ENCODE results near the gene GLT8D2.
"Not testable (repeated sequence)": the region's sequence is repeated elsewhere in the genome, so short reads cannot be mapped to it uniquely, and the experiment has no call there.

Gene GLT8D2

DNA sequence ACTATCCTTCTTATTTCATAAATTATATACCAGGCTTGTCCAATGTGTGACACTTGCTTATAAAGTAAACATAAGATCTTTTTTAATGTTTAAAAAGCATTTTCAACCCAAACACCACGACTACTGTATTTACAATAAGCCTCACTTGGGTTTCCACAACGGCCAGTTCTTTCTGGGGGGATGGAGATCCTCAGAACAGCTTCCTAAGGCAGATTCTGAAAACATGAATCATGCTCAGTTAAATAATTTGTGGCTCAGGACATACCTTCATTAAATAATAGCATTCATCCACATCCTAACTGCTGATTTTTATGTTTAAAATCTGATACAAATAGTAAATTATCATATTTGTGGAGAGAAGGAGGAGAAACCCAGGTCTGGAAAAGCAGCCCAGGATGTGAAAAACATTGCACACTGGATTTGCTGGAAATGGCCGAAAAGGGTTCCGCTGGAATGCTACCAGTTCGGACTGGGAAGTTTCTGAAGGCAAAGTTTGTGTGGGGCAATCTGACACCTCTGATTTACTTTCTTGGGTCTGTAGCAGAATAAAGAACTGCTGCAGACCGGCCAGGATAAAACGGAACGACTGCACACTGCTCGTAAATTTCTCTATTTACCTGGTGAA lies 597 bp downstream of the GLT8D2 start:
- no peak for DNase-seq (ENCODE audit: low read depth)

DNA sequence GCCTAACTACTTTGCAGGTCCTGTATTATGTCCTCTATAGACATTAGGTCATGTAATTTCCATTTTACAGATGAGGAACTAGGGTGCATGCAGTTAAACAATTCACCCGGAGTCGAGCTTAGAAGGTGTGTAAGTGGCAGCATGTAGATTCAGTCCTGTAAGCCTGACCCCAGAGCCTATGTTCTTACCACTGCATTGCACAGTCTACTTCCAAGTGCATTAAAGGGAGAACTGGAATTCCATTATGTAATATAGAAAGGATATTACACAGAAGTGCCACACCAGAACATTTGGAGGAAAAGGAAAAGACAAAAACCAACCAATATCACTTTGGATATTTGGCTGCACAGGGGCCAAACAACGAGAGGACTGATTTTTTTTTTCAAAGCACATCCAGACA lies 1.2 kb downstream of the GLT8D2 start:
- DNase-seq (ENCODE audit: low read depth) = no peak

DNA sequence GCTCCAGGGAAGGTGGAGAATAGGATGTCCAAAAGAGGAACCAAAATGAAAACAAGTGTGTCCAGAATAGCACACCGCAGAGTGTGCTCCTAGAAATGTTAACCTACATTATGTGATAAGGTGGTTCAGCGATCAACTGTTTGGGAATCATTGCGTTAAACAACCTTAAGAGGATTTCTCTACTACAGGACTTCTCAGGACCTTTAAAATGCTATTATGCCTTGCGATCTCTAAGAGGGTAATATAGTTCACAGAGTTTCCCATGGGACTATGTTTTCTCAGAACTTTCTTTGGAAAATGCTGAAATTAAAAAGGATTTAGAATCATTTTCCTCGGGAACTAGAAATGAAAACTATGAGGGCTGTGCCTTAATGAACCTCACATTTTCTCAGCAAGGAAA lies 1.8 kb downstream of the GLT8D2 start:
- DNase-seq (ENCODE audit: low read depth) = no peak

DNA sequence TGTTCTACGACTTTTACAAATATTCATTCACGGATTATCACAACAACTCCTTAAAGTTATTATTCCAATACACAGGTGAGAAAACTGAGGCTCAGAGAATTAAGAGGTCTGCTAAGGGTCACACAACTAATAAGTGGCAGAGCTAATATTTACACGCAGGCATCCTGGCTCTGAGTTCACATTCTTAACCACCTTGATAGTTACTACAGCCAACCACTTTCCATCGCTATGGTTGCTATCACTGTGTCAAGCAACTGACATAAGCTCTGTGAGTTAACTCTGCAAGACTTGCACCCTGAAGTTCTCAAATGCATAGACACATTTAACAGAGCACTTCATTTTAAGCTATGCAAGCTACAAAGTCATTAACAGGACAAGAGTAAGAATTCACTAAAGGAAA lies 3.7 kb downstream of the GLT8D2 start:
- DNase-seq (ENCODE audit: low read depth) = no peak

DNA sequence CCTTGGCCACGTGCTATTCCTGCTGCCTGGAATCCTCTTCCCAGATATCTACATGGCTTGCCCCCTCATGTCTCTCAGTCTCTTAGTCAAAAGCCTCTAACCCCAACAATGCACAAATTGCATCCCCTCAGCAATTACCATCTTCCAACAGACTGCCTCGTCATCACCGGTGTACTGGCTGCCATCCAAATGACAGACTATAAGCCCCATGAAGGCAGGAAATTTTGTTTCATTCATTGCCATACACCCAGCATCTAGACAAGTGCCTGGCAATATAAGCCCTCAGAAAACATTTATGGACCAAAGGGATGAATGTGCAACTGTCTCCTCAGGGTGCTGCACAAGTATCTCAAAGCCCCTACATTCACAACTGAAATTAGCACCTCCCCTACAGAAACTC lies 5.8 kb downstream of the GLT8D2 start:
- DNase-seq (ENCODE audit: low read depth) = no peak

DNA sequence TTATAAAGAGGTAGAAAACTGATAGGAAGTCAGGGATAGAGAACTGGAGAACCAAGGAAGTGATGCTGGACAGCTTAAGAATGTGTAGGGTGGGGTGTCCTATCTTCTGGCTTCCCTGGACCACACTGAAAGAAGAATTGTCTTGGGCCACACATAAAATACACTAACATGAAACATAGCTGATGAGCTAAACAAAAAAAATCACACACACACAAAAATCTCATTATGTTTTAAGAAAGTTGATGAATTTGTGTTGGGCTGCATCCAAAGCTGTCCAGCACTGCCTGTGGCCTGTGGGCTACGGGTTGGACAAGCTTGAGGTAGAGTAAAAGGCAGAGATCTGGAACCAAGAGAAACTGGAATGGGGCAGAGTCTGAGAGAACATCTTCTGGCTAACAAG lies 7.4 kb downstream of the GLT8D2 start:
- no peak for DNase-seq (ENCODE audit: low read depth)

DNA sequence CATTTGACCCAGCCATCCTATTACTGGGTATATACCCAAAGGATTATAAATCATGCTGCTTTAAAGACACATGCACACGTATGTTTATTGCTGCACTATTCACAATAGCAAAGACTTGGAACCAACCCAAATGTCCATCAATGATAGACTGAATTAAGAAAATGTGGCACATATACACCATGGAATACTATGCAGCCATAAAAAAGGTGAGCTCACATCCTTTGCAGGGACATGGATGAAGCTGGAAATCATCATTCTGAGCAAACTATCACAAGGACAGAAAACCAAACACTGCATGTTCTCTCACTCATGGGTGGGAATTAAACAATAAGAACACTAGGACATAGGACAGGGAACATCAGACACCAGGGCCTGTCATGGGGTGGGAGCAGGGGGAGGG lies 10.2 kb downstream of the GLT8D2 start:
- not testable (repeated sequence) for DNase-seq (ENCODE audit: low read depth)

DNA sequence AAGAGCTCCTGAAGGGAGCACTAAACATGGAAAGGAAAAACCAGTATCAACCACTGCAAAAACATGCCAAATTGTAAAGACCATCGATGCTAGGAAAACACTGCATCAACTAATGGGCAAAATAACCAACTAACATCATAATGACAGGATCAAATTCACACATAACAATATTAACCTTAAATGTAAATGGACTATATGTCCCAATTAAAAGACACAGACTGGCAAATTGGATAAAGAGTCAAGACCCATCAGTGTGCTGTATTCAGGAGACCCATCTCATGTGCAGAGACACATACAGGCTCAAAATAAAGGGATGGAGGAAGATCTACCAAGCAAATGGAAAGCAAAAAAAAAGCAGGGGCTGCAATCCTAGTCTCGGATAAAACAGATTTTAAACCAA lies 13.8 kb downstream of the GLT8D2 start:
- DNase-seq (ENCODE audit: low read depth) = not testable (repeated sequence)

DNA sequence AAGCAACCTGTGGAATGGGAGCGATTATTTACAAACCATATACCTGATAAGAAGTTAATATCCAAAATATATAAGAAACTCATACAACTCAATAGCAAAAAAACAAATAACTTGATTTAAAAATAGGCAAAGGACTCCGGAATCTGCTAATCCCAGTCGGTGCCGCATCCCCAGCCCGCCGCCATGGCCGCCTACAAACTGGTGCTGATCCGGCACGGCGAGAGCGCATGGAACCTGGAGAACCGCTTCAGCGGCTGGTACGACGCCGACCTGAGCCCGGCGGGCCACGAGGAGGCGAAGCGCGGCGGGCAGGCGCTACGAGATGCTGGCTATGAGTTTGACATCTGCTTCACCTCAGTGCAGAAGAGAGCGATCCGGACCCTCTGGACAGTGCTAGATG lies 19.4 kb downstream of the GLT8D2 start:
- DNase-seq (ENCODE audit: low read depth) = not testable (repeated sequence)

DNA sequence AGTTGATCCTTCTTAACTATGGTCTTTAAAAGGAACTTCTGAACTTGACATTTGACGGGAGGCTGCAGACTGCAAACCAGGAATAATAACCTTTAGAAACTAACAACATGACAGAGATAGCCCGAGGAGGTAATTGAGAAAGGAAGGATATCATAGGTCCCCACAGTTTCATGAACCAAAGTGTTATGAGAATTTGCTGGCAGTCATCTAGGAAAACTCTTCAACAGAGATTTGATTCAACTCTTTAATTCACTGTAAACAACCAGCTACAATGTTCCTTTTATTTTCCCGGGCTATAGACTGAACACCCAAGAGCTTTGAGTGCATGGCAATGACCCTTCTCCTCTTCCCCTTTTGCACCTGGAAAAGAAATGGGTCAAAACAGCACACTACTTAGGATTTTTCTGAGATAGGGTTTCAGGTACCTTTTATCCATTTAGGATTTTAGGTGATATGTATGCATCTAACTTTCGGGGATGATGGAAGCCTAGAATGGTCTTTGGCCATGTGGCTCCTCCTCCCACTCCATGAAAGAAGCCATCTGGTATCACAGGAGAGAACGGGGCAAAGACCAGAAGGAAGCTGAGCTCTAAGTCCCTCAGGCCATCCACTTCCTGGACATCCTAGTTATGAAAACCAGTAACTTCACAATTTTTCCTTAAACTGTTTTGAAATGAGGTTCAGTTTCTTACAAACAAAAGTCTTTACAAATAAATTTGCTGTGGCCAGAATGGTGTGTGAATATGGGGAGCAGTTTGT lies 23.0 kb downstream of the GLT8D2 start:
- no peak for DNase-seq (ENCODE audit: low read depth)

DNA sequence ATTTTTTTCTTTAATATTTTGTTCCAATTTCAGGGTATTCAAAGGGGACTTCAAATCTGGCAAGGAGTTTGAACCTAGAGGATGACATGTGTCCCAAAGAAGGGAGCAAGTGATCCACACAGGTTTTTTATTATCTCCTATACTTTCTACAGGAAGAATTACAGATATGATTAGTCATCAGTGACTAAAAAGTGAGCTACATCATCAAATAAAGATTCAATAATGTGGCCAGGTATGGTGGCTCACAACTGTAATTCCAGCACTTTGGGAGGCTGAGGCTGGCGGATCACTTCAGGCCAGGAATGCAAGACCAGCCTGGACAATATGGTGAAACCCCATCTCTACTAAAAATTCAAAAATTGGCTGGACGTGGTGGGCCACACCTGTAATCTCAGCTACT lies 24.2 kb downstream of the GLT8D2 start:
- no peak for DNase-seq (ENCODE audit: low read depth)

DNA sequence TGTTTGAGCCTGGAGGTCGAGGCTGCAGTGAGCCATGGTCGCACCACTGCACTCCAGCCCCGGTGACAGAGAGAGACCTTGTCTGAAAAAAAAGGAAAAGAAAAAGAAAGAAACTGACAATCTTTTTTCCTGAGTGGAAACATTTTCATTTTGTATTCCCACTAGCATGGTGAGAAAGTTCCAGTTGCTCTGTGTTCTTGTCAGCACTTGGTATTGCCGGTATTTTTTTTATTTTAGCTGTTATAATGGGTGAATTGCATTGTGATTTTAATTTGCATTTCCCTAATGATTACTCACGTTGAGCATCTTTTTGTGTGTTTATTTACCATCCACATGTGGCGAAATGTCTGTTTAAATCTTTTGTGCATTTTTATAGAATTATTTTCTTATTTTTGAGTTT lies 25.6 kb downstream of the GLT8D2 start:
- DNase-seq (ENCODE audit: low read depth) = no peak

DNA sequence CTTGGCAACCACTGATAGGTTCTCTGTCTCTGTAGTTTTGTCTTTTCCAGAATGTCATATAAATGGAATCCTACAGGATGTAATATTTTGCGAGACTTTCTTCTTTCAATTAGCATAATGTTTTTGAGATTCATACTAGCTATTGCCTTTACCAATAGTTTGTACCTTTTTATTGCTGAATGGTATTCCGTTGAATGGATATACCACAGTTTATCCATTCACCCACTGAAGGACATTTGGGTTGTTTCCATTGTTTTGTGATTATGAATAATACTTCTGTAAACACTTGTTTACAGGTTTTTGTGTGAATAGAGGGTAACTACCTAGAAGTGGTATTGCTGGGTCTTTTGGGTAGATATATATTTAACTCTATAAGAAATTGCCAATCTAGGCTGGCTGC lies 26.3 kb downstream of the GLT8D2 start:
- DNase-seq (ENCODE audit: low read depth) = no peak

DNA sequence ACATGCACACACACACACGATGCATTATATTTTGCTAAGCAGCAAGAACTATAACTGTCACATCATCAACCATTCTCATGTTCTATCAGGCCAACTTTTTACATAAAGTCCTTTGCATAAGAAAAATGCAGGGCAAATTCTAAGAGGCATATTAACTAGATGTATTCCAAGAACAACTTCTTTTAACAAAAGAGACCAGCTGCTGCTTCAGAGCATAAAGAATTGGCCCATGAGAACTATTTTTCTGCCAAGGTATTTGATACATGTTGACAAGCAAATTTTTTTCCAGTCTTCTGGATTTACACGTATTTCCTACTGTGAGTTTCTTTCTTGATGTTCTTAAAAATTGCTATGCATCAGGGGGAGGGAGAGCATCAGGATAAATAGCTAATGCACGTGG lies 27.2 kb downstream of the GLT8D2 start:
- no peak for DNase-seq (ENCODE audit: low read depth)

DNA sequence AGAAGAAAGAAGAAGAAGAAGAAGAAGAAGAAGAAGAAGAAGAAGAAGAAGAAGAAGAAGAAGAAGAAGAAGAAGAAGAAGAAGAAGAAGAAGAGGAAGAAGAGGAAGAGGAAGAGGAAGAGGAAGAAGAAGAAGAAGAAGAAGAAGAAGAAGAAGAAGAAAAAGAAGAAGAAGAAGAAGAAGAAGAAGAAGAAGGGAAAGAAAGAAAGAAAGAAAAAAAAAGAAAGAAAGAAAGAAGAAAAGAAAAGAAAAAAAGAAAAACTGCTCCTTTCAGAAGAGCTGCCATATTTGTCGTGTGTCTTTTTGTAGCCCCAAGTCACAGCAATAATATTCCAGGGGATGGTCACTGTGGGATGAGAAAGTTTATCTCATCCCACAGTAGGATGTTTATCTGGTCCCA lies 28.1 kb downstream of the GLT8D2 start:
- not testable (repeated sequence) for DNase-seq (ENCODE audit: low read depth)

DNA sequence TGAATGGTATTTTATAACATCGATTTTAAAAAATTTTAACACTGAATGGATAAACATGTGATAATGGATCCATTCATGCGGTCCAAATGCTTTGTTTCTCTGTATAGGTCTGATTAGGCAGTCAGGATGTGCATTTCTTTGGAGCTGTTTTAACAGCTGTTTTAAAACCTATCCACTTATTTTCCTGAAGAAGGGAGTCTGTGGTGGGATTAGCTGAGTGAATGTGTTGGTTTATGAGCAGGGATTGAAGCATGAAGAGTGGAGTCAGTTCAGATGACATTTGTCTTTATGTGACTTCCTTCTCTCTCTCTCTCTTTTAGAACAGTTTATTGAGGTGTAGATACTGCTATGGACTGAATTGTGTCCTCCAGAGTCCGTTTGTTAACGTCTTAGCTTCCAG lies 37.7 kb downstream of the GLT8D2 start:
- DNase-seq (ENCODE audit: low read depth) = no peak

DNA sequence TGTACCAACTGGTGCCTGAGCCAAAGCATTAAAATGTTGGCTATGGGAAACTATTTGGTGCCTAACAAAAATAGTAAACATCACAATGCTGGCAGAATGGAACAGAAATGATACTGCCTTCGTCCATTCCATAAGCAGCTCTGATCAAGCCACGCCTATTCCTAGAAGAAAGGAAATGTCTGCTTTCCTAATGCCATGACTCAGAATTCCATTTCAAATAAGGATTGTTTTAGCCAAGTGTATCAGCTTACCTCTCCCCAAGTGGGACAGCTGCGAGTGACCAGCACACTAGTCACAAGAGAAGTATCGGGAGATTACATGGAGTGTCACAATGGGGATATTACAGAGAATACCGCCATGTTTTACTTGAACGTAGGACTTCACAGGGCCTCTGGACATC lies 38.7 kb downstream of the GLT8D2 start:
- no peak for DNase-seq (ENCODE audit: low read depth)

DNA sequence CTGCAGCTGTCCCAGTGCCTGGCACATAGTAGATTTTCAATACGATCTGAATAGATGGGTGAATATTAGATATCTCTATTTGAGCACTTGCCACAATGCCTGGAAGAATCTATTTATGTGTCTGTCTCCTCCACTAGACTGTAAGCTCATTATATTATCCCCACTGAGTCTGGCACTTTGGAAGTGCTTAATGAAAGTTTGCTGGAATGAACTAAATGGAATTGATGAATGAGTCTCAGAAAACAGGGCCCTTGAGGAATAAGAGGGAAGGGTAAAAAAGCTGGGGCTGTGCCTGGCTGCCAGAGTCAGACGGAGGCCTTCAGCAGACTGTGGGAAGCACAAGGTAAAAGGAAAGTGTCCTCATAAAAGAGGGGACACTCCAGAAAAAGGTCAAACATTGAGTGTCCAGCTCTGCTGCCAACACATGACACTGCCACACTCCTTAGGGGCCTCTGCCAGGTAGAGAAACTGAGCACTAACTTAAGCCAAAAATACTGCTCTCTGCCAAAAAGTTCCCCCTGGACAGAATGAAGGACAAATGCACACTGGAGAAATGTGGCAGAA lies 39.3 kb downstream of the GLT8D2 start:
- DNase-seq (ENCODE audit: low read depth) = no peak

DNA sequence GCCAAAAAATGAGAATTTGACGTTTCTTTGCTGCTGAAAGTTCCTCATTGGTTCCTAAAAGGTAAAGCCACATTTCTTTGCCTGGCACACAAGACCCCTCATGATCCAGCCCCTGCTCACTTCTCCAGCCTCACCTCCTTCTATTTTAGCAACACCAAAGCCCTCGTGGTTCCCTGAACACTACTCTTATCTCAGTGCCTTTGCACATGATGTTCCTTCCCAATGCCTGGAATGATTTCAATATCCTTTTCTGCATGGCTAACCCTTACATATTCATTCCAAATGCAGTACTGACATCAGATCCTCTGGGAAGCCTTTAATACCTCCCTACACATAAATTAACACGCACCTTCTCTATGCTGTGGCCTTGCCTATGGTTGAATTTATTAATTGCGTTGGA lies 39.9 kb downstream of the GLT8D2 start:
- DNase-seq (ENCODE audit: low read depth) = no peak

DNA sequence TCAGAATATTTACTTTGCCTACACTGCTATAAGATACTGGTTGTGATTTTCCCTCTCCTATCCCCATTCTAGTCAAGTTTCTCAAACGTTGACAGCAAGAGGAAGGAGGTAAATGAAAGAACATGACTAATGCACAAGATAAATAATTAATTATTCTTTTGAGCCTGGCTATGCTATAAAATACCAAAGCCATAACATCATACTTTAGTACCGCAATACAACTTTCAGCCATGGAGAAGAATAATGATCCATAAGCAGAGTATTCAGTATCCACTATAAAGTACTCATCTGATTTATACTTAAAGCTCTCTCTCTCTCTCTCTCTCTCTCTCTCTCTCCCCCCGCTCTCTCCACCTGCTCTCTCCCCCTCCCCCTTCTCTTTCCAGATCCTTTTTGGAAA lies 43.1 kb downstream of the GLT8D2 start:
- DNase-seq (ENCODE audit: low read depth) = no peak

DNA sequence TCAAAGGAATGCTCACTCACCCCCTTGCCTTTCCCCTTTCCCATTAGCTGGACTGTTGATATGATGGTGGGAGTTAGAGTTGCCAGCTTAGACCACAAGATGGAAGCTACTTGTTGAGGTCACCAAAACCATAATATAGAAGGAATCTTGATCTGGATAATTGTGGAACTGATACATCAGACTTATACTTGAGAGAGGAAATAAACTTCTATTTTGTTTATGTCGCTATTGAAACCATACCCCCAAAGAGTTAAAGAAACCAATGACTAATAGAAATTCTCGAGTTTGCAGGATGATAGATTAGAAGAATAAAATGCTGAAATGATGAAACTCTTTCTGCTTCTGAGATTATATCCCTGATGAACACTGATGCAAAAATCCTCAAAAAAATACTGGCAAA lies 46.4 kb downstream of the GLT8D2 start:
- no peak for DNase-seq (ENCODE audit: low read depth)

DNA sequence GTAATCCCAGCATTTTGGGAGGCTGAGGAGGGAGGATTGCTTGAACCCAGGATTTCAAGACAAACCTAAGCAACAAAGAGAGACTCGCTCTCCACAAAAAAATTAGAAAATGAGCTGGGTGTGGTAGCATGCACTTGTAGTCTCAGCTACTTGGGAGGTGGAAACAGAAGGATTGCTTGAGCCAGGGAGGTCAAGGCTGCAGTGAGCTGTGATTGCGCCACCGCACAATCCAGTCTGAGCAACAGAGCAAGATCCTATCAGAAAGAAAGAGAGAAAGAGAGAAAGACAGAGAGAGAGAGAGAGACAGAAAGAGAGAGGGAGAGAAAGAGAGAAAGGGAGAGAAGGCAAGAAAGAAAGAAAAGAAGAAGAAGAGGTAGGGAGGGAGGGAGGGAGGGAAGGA lies 47.3 kb downstream of the GLT8D2 start:
- no peak for DNase-seq (ENCODE audit: low read depth)

DNA sequence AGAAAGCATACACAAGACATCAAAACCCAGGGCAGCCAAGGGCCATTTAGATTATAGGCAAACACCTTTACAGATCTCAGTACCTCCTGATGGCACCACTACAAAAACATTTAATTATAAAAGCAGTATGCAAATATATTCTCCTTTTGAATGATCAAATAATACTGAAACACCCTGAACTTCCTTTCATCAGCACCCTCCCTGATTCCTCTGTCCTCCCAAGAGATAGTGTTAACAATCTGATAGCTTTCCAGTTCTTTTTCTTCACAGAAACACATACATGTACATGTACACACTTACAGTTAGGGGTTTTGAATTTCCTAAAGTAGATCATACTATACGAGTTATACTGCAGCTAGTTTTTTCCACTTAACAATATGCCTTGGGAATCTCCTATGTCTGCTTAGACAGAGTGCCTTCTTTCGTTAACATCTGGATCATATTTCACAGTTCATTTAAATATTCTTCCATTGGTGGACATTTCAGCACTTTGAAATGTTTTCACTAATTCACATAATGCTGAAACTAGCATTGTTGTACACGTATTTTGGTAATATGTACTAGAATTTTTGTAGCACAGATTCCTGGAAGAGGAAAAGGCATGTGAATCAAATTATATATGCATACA lies 49.1 kb downstream of the GLT8D2 start:
- no peak for DNase-seq (ENCODE audit: low read depth)

Data from stimulated activated CD8-positive, alpha-beta memory T cell treated with anti-CD3 and anti-CD28 coated beads, Interleukin-7, amount 100 ng/mL, for 24 hours (primary cell).